HCT116 (cell line): ENCODE results near the gene C17orf100. TPM values are rescaled to one million over a fixed set of nuclear protein-coding genes. Genes with fewer than 3 reads are reported as not detected.
"Not testable (repeated sequence)": the region's sequence is repeated elsewhere in the genome, so short reads cannot be mapped to it uniquely, and the experiment has no call there.

Source experiments
- ATAC-seq: fragments of 200-7000 bp; cut with Tn5 transposase; 2 replicates; pipeline ENCODE4 v1.9.1; 2020; ENCODE audit warnings: mild to moderate bottlenecking, moderate library complexity
- BruUV-seq: library from RNA; stranded (reverse); fragments of 400-500 nt; replicated peaks from 2 replicates; lab custom pipeline; 2021; lab: Mats Ljungman, UMichigan
- CTCF ChIA-PET: fragments of 300-600 bp; sonication (Branson Sonifier 250); formaldehyde crosslinking; loops from one replicate; lab custom pipeline; 2021; ENCODE audit warnings: antibody characterized with exemption; lab: Charles Lee
- POLR2A ChIA-PET: fragments of 300-600, 350-600 bp; sonication (Branson Sonifier 250); formaldehyde crosslinking; loops from one replicate; lab custom pipeline; 2021; ENCODE audit warnings: antibody characterized with exemption; lab: Charles Lee
- RAD21 ChIA-PET, 2 experiments: fragments of 300-600 bp; sonication (Branson Sonifier 250); formaldehyde crosslinking; loops; one replicate each; lab custom pipeline; 2023; ENCODE audit warnings: low total read pairs in 2 of 2; ENCODE audit not compliant: uncharacterized antibody in 2 of 2, unreplicated experiment in 2 of 2, low non-redundant PET in 1 of 2; lab: Charles Lee
- DNase-seq: peaks from one replicate; pipeline ENCODE4 v3.0.0-alpha.2; 2010; ENCODE audit warnings: low read depth, low spot score
- H2AFZ ChIP-seq: fragments of 200-600 bp; shearing (Covaris generic), sonication (generic); 2 replicates; pipeline ENCODE4 v1.6.1; 2017; ENCODE audit warnings: low read depth, mixed run types, mixed read lengths, antibody characterized with exemption, low read length; ENCODE audit not compliant: poor library complexity, severe bottlenecking
- H3K27ac ChIP-seq: 2 replicates; pipeline ENCODE4 v1.5.1; 2012; ENCODE audit warnings: low read depth, low read length
- H3K27me3 ChIP-seq: fragments of 200-600 bp; sonication (generic); 2 replicates; pipeline ENCODE4 v1.6.1; 2016; ENCODE audit warnings: mixed run types, low read length, mixed read lengths; ENCODE audit not compliant: insufficient read depth
- H3K36me3 ChIP-seq, 2 experiments: fragments of 200-500 bp in 1 of 2; fragments of 200-600 bp in 1 of 2; sonication (Bioruptor generic) in 1 of 2; sonication (generic) in 1 of 2; 2 replicates each; pipeline versions ENCODE4 v1.5.1 to v1.6.1; 2014 to 2016; ENCODE audit warnings: low read length in 2 of 2, inconsistent platforms in 1 of 2, mixed read lengths in 1 of 2, mixed run types in 1 of 2; ENCODE audit not compliant: insufficient read depth in 2 of 2, control insufficient read depth in 1 of 2
- H3K4me1 ChIP-seq, 2 experiments: fragments of 200-600 bp in 1 of 2; sonication (generic) in 1 of 2; 2 replicates each; pipeline versions ENCODE4 v1.5.1 to v1.6.1; 2012 to 2017; ENCODE audit warnings: low read length in 2 of 2, inconsistent platforms in 1 of 2, mild to moderate bottlenecking in 1 of 2, mixed read lengths in 1 of 2, mixed run types in 1 of 2, moderate library complexity in 1 of 2; ENCODE audit not compliant: insufficient read depth in 2 of 2, control insufficient read depth in 1 of 2
- H3K4me2 ChIP-seq: fragments of 200-600 bp; sonication (generic); 2 replicates; pipeline ENCODE4 v1.6.1; 2017; ENCODE audit warnings: mixed run types, low read length, mixed read lengths
- H3K4me3 ChIP-seq, 2 experiments: fragments of 200-600 bp in 1 of 2; sonication (generic) in 1 of 2; replicated peaks in 1 of 2; 2 replicates each; pipeline ENCODE4 v1.5.1; 2011 to 2016; ENCODE audit warnings: low read length in 2 of 2, control low read depth in 1 of 2, low read depth in 1 of 2, mild to moderate bottlenecking in 1 of 2, mixed read lengths in 1 of 2, mixed run types in 1 of 2
- H3K79me2 ChIP-seq: fragments of 200-600 bp; sonication (generic); 2 replicates; pipeline ENCODE4 v1.6.1; 2017; ENCODE audit warnings: mild to moderate bottlenecking, mixed run types, low read length, moderate library complexity, mixed read lengths; ENCODE audit not compliant: insufficient read depth
- H3K9ac ChIP-seq: fragments of 200-600 bp; sonication (generic); 2 replicates; pipeline ENCODE4 v1.6.1; 2016; ENCODE audit warnings: low read length, mixed read lengths
- H3K9me2 ChIP-seq: fragments of 200-600 bp; sonication (generic), shearing (Covaris generic); 2 replicates; pipeline ENCODE4 v1.6.1; 2017; ENCODE audit warnings: mixed run types, mild to moderate bottlenecking, moderate library complexity; ENCODE audit not compliant: insufficient read depth
- H3K9me3 ChIP-seq, 2 experiments: fragments of 200-500 bp in 1 of 2; fragments of 200-600 bp in 1 of 2; sonication (Bioruptor generic) in 1 of 2; sonication (generic) in 1 of 2; 2 replicates each; pipeline ENCODE4 v1.6.1; 2014 to 2017; ENCODE audit warnings: low read length in 2 of 2, mixed read lengths in 2 of 2, inconsistent platforms in 1 of 2, low read depth in 1 of 2, mild to moderate bottlenecking in 1 of 2, mixed run types in 1 of 2, moderate library complexity in 1 of 2; ENCODE audit not compliant: control insufficient read depth in 1 of 2, insufficient read depth in 1 of 2
- H4K20me1 ChIP-seq: fragments of 200-600 bp; sonication (generic), shearing (Covaris generic); 2 replicates; pipeline ENCODE4 v1.6.1; 2017; ENCODE audit warnings: mixed run types, mild to moderate bottlenecking, moderate library complexity; ENCODE audit not compliant: insufficient read depth
- CEBPB ChIP-seq: IDR thresholded peaks from 2 replicates; pipeline ENCODE4 v1.6.1; 2012; ENCODE audit warnings: low read depth
- CTCF ChIP-seq, 3 experiments: fragments of 200-600 bp in 1 of 3; sonication (generic) in 1 of 3; IDR thresholded peaks in 2 of 3; conservative IDR thresholded peaks in 1 of 3; 2 replicates each; pipeline ENCODE4 v1.5.1; 2012 to 2017; ENCODE audit warnings: low read depth in 2 of 3, low read length in 2 of 3, antibody characterized with exemption in 1 of 3, borderline replicate concordance in 1 of 3, control low read depth in 1 of 3, mild to moderate bottlenecking in 1 of 3, mixed read lengths in 1 of 3, mixed run types in 1 of 3, moderate library complexity in 1 of 3; ENCODE audit not compliant: insufficient read depth in 1 of 3
- EGR1 ChIP-seq: IDR thresholded peaks from 2 replicates; pipeline ENCODE4 v1.6.1; 2012; ENCODE audit warnings: low read depth
- EZH2phosphoT487 ChIP-seq: fragments of 200-600 bp; IDR thresholded peaks from 2 replicates; pipeline ENCODE4 v1.6.1; 2018; ENCODE audit warnings: antibody characterized with exemption, borderline replicate concordance
- JUND ChIP-seq: IDR thresholded peaks from 2 replicates; pipeline ENCODE4 v1.6.1; 2012
- MAX ChIP-seq: IDR thresholded peaks from 2 replicates; pipeline ENCODE4 v1.6.1; 2012
- POLR2AphosphoS5 ChIP-seq: IDR thresholded peaks from 2 replicates; pipeline ENCODE4 v1.6.1; 2011; ENCODE audit warnings: mild to moderate bottlenecking, low read depth, low read length, moderate library complexity
- SIN3A ChIP-seq: IDR thresholded peaks from 2 replicates; pipeline ENCODE4 v1.6.1; 2012; ENCODE audit warnings: low read depth
- TCF7L2 ChIP-seq: IDR thresholded peaks from 2 replicates; pipeline ENCODE4 v1.7.0; 2011; ENCODE audit warnings: borderline replicate concordance, inconsistent platforms; ENCODE audit not compliant: insufficient read depth, insufficient read length; ENCODE audit errors: extremely low read depth
- YY1 ChIP-seq: IDR thresholded peaks from 2 replicates; pipeline ENCODE4 v1.6.1; 2011; ENCODE audit warnings: low read length, low read depth, moderate library complexity, mild to moderate bottlenecking; ENCODE audit not compliant: insufficient replicate concordance; ENCODE audit errors: extremely low read depth
- intact Hi-C: fragments of 100-400 bp; cut with micrococcal nuclease; formaldehyde crosslinking; loops from 2 replicates; pipeline ENCODE4 v1.10.0; 2022
- total RNA-seq: library from RNA; stranded (reverse); gene quantifications from one replicate; pipeline ENCODE4 v1.2.1, GENCODE V29; 2021; ENCODE audit not compliant: unreplicated experiment
- TF ChIP-seq, protein P1 (sequence below): IDR thresholded peaks from 2 replicates; pipeline ENCODE4 v1.6.1; 2012

Gene C17orf100
- total RNA-seq, 1 experiment from 2014 or later = 0.76 TPM

DNA sequence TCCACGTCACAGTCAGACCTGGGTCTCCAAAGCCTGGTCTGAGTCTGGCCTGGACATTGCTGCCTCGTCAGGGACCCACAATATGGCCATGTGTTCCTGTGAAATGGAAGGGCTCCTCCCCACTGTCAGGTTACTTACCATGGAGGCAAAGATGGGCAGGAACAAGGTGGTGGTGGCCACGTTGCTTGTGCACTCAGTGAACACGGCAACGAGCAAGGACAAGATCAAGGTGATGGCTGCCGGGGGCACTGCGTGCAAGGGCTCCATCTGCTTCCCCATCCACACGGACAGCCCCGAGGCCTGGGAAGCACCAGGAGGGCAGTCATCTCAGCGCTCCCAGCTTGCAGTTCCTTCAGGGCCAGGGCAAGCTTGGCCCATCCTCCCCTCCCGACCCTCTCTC lies 39.1 kb downstream of the C17orf100 start:
- no peaks in the 10 kb centered on the region for H3K9me2 ChIP-seq
- H3K79me2 ChIP-seq = no peaks in the 10 kb centered on the region
- no peak for ATAC-seq
- no peak overlapping the region for H2AFZ ChIP-seq
- H3K4me2 ChIP-seq = no peak overlapping the region
- no TSS peak for BruUV-seq
- intact Hi-C loops = no loop called here
- no peaks in the 10 kb centered on the region for H3K9me3 ChIP-seq
- ChIA-PET CTCF (interaction anchor here (1.2 to 1.4 kb wide), 2 partner anchors 11 to 314 kb away, joined by 3 read pairs; no protein-coding TSS in a partner anchor), RAD21 (no interaction called here), POLR2A (no interaction called here)
- H3K36me3 ChIP-seq = no peaks in the 10 kb centered on the region
- H3K4me1 ChIP-seq = no peaks in the 10 kb centered on the region
- H3K27ac ChIP-seq = no peak overlapping the region
- no peak for DNase-seq
- H3K4me3 ChIP-seq = no peak overlapping the region
- TF ChIP-seq EGR1 (no peak), SIN3A (no peak), POLR2AphosphoS5 (no peak), TCF7L2 (no peak)
- H4K20me1 ChIP-seq = no peaks in the 10 kb centered on the region
- H3K27me3 ChIP-seq = peaks cover 14% of the 10 kb centered on the region; the same call in 1 of the 2 replicates
- H3K9ac ChIP-seq = no peak overlapping the region

DNA sequence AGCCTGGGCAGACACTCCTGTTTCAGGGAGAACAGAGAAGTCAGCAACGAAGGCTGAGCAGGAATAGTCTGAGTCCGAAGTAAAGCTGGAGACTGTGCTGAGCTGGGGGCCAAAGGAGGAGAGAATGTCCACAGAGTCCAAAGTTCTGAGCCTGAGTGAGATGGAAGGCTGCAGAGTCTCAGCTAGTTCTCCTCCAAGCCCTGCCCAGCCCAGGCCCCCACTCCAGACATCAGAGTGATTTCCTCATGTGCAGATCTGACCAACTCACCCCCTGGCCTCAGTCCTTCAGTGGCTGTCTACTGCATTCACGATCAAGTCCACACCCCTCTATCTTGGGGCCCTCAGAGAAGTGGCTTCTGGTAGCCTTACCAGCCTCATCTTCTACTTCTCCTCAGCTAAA lies 40.0 kb downstream of the C17orf100 start:
- no peak for TF ChIP-seq EGR1
- TF ChIP-seq CTCF (IDR thresholded peaks at IDR 0.05 in 2 of 3, conservative IDR thresholded peaks at IDR 0.05 in 1 of 3; ENCODE audit: borderline replicate concordance in 1 of 3, insufficient read depth in 1 of 3, low read depth in 2 of 3, low read length in 2 of 3) = no peak
- TF ChIP-seq CEBPB = no peak
- TF ChIP-seq TCF7L2 = no peak
- TF ChIP-seq, protein P1, sequence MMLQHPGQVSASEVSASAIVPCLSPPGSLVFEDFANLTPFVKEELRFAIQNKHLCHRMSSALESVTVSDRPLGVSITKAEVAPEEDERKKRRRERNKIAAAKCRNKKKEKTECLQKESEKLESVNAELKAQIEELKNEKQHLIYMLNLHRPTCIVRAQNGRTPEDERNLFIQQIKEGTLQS = no peak
- no peak for TF ChIP-seq JUND
- TF ChIP-seq EZH2phosphoT487 = no peak
- TF ChIP-seq MAX = no peak
- TF ChIP-seq YY1 = no peak
- TF ChIP-seq POLR2AphosphoS5 = no peak
- no peak for TF ChIP-seq SIN3A
- Histone ChIP-seq H3K27me3 (peaks cover 14% of the 10 kb centered on the region; the same call in 1 of the 2 replicates), H3K4me2 (no peak overlapping the region), H3K9me3 (no peaks in the 10 kb centered on the region), H4K20me1 (no peaks in the 10 kb centered on the region), H3K9me2 (no peaks in the 10 kb centered on the region), H3K36me3 (no peaks in the 10 kb centered on the region), H2AFZ (no peak overlapping the region), H3K27ac (no peak overlapping the region), H3K4me1 (no peaks in the 10 kb centered on the region), H3K79me2 (no peaks in the 10 kb centered on the region), H3K9ac (no peak overlapping the region), H3K4me3 (no peak overlapping the region)
- DNase-seq = no peak
- intact Hi-C loops = no loop called here
- ChIA-PET POLR2A (no interaction called here), RAD21 (no interaction called here), CTCF (interaction anchor here (1.2 kb wide), 1 partner anchor 10 kb away, joined by 3 read pairs; no protein-coding TSS in a partner anchor)
- BruUV-seq = no TSS peak
- no peak for ATAC-seq

DNA sequence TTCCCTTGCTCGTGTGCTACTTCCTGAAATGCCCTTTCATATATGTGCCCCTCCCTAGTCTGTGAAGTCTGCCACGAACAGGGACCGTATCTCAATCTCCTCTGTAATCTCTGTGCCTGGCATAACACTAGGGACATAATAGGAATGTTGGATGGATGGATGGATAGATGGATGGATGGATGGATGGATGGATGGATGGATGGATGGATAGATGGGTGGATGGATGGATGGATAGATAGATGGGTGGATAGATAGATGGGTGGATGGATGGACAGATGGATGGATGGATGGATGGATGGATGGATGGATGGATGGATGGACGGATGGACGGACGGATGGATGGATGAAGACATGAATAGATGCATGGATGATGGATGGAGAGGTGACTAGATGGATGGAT lies 40.4 kb downstream of the C17orf100 start:
- H3K4me1 ChIP-seq, H4K20me1 ChIP-seq, RAD21 ChIA-PET, DNase-seq, intact Hi-C loops, H3K4me3 ChIP-seq, ATAC-seq, H3K4me2 ChIP-seq, BruUV-seq, H3K36me3 ChIP-seq, H2AFZ ChIP-seq, H3K9me3 ChIP-seq, H3K27ac ChIP-seq, H3K9ac ChIP-seq, POLR2A ChIA-PET, H3K9me2 ChIP-seq, H3K79me2 ChIP-seq: not testable (repeated sequence)
- H3K27me3 ChIP-seq = peaks cover 14% of the 10 kb centered on the region; the same call in 1 of the 2 replicates
- CTCF ChIA-PET = interaction anchor here (1.2 kb wide), 1 partner anchor 10 kb away, joined by 3 read pairs; no protein-coding TSS in a partner anchor
